A172 (cell line): ENCODE data around the gene HSF4. TPM values are rescaled to one million over a fixed set of nuclear protein-coding genes. Genes with fewer than 3 reads are reported as not detected.

Source experiments
- DNase-seq: peaks from one replicate; pipeline ENCODE4 v3.0.0-alpha.2; 2015; ENCODE audit warnings: low spot score
- total RNA-seq: library from RNA; depleted of rRNA; stranded (reverse); fragments of >200 nt; shearing (Covaris generic); gene quantifications from 2 replicates; pipeline ENCODE4 v1.2.3, GENCODE V29; 2014

Gene HSF4
- total RNA-seq, 1 experiment from 2014 or later, result 5.8 TPM

- DNase-seq, result peak; percentile 84
These were observed 20.6 kb downstream of the HSF4 start for GRCh38 chr16:67184995-67185650.

- DNase-seq, result no peak
These were observed 21.1 kb downstream of the HSF4 start for GRCh38 chr16:67185651-67186134.

DNA sequence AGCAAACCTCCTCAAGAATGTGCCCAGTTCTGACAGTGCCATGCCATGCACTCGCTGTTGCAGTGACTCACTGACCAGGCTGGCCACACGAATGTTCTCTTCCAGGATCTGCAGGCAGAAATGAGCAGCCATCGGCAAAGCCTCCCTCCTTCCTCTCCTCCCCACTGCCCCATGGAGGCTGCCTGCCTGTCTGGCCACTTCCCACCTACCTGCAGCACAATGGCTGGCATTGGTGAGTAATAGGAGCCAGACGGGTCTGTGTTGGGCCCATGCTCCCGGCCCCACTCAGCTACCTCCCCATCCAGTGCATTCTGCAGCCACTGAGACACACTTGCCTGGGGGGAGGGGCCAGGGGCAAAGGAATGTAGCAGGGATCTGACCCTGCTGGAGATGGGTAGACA is 22.0 kb downstream of the HSF4 start:
- peak; percentile 80 for DNase-seq

DNA sequence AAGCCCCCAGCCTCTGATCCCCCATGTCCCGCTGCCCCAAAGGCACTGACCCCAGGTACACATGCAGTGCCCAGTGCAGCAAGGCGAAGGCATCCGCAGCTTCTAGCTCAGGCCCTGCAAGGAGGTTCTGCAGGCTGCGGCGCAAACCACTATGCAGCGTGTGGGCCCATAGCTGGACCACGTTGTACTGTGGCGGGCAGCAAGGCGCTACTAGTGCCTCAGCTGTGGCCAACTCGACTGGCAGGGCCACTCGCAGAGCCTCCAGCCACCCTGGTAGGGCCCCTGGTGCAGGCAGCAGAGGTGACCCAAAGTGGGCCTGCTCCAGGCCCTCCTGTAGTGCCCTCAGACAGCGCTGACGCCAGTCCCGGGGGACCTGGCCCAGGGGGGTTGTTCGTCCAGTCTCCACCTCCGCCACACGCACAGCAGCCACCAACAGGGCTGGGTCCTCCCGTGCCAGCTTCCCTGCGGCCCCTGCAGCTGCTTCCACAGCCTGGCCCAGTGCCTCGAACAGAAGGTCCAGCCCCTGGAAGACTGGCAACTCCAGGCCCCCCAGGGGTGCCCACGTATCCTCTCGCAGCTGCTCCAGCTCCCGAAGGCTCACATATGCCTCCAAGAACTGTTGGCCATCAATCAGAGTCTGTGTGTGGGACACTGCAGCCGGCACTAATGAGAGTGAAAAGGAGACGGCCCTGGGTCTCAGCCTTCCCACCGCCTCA is 22.8 kb downstream of the HSF4 start:
- DNase-seq, result no peak

GRCh38 chr16:67188323-67188722 is 23.8 kb downstream of the HSF4 start:
- no peak for DNase-seq

DNA sequence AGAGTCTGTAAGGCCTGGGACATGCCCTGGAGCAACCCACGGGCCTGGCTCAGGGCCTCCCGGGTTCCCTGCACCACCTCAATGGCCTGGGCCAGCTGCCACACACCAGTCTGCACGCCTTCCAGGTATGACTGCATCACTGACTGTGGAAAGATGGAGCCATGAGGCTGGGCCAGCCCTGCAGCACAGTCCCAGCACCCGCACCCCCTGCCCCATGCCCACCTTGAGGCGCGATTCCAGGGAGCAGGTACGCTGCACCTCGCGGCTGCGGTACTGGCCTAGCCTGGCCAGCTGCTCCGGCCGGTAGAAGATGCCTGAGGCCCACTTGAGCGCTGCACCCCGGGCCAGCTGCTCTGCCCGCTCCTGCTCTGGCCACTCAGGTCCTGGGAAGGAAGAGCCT is 24.3 kb downstream of the HSF4 start:
- no peak for DNase-seq

DNA sequence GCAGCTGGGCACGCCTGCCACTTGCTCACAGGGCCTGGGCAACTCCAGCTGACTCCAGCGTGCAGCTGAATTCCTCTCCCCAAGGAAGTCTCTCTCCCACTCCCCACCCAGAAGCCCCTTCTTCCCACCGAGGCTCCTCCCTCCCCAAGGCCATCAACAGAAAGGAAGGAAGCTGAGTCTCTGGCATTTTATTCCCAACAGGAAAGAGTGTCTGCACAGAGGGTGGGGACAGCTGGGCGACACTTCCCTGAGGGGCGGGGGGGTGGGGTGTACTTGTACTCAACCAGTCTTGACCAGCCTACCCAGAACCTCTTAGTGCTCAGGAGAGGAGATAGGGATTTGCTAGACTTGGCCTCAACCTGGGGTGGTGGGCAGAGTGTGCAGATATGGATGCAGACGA is 25.5 kb downstream of the HSF4 start, which contains the start of gene EXOC3L1:
Gene EXOC3L1 (minus strand): TSS at position 96 of the 400 bp plus-strand sequence. CDS start 460 bp downstream, outside the sequence.
- no peak for DNase-seq

- no peak for DNase-seq
These were observed 26.2 kb downstream of the HSF4 start for GRCh38 chr16:67190448-67191399.

DNA sequence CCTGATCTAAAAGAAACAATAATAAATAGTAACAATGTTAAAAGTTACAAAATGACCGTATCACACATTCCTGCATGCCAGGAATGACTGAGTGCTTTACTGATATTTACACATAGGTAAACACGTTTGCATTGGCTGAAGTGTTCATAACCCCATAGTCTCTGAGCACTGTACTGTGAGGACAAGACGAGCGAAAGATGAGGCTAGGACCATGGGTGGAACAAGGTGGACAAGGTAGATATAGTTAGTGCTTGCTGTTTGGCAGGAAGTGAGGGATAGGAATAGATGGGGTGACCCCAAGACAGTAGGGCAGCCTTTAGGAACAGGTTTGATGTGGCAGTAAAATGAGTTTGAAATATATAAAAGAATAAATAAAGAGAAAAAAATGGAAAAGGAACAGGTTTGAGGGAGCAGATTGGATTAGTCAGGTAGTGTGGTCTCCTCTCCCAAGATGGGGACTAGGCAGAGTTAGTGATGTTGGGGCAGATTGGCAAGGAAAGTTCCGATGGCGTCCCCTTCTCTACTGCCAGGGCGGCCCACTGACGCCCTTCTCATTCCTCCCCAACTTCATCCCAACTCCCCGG is 27.0 kb downstream of the HSF4 start:
- DNase-seq, result no peak

DNA sequence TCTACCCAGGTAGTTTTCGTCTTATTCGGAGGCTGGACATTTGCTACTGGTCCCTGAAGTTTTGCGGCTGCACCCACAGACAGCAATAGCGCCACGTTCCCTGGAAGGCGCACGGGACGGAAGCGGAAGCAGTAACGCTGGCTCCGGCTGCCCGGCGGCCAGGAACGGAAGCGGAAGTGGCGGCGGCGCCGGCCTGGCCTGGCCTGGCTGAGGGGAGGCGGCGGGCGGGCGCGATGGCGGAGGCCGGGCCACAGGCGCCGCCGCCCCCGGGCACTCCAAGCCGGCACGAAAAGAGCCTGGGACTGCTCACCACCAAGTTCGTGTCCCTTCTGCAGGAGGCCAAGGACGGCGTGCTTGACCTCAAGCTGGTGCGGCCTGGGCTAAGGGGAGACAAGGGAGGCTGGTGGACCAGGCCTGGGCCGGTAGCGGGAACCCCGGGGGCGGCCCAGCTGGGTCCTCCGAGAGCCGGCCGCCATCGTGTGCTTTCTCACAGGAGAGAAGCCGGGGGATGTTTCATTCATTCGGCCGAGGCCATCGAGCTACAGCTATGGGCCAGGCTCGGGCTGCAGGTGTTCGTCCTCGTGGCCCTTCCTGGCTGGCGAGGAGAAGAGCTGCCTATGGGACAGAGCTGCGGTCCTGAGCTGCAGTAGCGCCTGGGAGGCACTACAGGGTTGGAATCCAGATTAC is 27.6 kb downstream of the HSF4 start, which contains the start of gene E2F4:
Gene E2F4 (plus strand): TSS at position 161 of the 687 bp plus-strand sequence. CDS start 73 bp downstream, at position 234.
- DNase-seq, result peak; percentile 85

- no peak for DNase-seq
These were observed 28.3 kb downstream of the HSF4 start for GRCh38 chr16:67192781-67193361.

GRCh38 chr16:67193536-67193935 is 29.0 kb downstream of the HSF4 start:
- no peak for DNase-seq

DNA sequence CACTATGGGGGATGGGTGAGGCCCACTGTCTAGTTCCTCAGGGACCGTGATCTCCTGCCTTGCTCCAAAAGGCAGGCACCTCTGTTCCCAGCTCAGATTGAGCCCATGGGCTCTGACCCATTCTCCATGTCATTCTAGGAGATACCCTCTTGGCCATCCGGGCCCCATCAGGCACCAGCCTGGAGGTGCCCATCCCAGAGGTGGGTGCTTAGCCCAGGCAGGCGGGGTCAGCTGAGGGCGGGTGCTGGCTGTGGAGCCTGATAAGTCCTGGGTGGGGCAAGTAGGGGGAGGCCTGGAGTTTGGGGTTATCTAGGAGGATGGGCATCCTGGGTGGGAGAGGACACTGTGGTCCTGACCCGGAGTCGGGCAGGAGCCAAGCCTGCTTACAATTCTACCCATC is 29.7 kb downstream of the HSF4 start:
- no peak for DNase-seq

- DNase-seq, result no peak
These were observed 31.1 kb downstream of the HSF4 start for GRCh38 chr16:67195676-67196075.

DNA sequence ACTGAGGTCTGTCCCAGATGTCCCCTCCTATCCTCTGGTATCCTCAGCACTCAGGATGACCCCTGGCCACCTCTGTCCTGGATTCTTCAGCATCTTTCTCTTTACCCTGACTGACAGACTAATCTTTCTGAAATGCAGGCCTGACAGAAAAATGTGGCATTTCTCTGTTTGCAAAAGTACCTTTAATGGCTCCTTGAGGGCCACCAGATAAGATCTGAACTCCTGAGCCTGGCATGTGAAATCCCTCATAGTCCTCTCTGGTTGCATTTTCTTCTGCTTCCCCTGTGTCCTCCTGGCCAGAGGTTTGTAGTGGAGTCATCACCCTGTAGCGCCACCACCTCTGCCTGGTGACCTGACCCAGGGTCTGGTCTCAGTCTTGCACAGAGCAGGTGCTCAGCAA is 32.3 kb downstream of the HSF4 start:
- DNase-seq, result no peak

GRCh38 chr16:67197704-67198103 is 33.2 kb downstream of the HSF4 start:
- DNase-seq, result no peak

GRCh38 chr16:67198238-67198734 is 33.7 kb downstream of the HSF4 start:
- DNase-seq, result peak; percentile 35

DNA sequence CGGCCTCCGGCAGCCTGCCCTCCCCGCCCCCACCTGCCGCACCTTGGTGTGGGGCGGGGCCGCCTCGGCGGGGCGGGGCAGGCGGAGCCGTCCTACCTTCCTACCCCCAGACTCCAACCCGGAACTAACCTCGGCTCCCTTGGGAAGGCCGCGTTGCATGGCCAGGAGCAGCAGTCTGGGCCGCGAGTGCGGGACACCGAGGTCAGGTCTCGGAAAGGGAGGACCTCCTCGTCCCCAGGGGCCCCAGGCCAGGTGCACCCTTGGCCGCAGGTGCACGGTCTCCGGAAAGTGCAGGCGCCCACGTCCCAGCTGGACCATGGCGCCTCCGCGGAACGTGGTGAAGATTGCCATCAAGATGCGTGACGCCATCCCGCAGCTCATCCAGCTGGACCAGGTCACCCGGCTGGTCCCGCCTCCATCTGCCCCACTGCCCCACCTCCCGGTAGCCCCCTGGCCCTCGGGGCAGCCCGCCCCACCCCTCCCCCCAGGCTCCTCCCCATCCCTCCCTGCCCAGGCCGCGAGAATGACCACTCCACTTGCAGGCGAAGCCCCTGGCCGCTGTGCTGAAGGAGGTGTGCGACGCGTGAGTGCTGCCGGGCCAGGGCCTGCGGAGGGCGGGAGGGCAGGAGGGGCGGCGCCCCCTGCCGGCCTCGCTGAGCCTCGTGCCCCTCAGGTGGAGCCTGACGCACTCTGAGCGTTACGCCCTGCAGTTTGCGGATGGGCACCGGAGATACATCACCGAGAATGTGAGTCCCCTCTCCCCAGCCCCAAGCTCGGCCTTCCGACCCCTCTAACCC is 34.7 kb downstream of the HSF4 start, which contains the start of gene ELMO3:
Gene ELMO3 (plus strand): TSS at position 121 of the 797 bp plus-strand sequence. CDS start 196 bp downstream, at position 317.
- no peak for DNase-seq

- DNase-seq, result no peak
These were observed 35.3 kb downstream of the HSF4 start for GRCh38 chr16:67199808-67200198.
